MCF 10A (cell line): Measurements from ENCODE around the gene FGD5. TPM values are rescaled to one million over a fixed set of nuclear protein-coding genes. Genes with fewer than 3 reads are reported as not detected.

ENCODE experiments used
- BruUV-seq: library from RNA; stranded (reverse); fragments of 400-500 nt; replicated peaks from 2 replicates; lab custom pipeline; 2021; lab: Mats Ljungman, UMichigan
- CTCF ChIA-PET: fragments of 300-600 bp; sonication (Branson Sonifier 250); formaldehyde crosslinking; extraction: SDS; loops from one replicate; lab custom pipeline; 2021; ENCODE audit warnings: antibody characterized with exemption, inconsistent platforms; lab: Yijun Ruan, JAX
- POLR2A ChIA-PET: fragments of 300-600, 350-650 bp; sonication (Branson Sonifier 250); formaldehyde crosslinking; extraction: SDS; loops from one replicate; lab custom pipeline; 2020; ENCODE audit warnings: antibody characterized with exemption, inconsistent platforms; lab: Yijun Ruan, JAX
- DNase-seq: peaks from one replicate; pipeline ENCODE4 v3.0.0-alpha.2; 2018; ENCODE audit not compliant: unreplicated experiment
- H3K27ac Mint-ChIP-seq: one replicate; pipeline ENCODE4 v1.8.0; 2022; ENCODE audit warnings: mild to moderate bottlenecking, low read depth, mixed read lengths; ENCODE audit not compliant: unreplicated experiment
- H3K27me3 Mint-ChIP-seq: one replicate; pipeline ENCODE4 v1.8.0; 2022; ENCODE audit warnings: mixed read lengths; ENCODE audit not compliant: insufficient read depth, unreplicated experiment
- H3K36me3 Mint-ChIP-seq: one replicate; pipeline ENCODE4 v1.8.0; 2022; ENCODE audit warnings: mild to moderate bottlenecking, moderate library complexity, mixed read lengths; ENCODE audit not compliant: insufficient read depth, unreplicated experiment
- H3K4me1 Mint-ChIP-seq: one replicate; pipeline ENCODE4 v1.8.0; 2022; ENCODE audit warnings: mixed read lengths; ENCODE audit not compliant: insufficient read depth, unreplicated experiment
- H3K4me3 Mint-ChIP-seq: one replicate; pipeline ENCODE4 v1.8.0; 2022; ENCODE audit warnings: mild to moderate bottlenecking, moderate library complexity, mixed read lengths; ENCODE audit not compliant: unreplicated experiment
- H3K9me3 Mint-ChIP-seq: one replicate; pipeline ENCODE4 v1.8.0; 2022; ENCODE audit warnings: mixed read lengths; ENCODE audit not compliant: unreplicated experiment
- CTCF ChIP-seq: fragments of 200-600 bp; IDR thresholded peaks from one replicate; pipeline ENCODE4 v1.8.0; 2022; ENCODE audit warnings: antibody characterized with exemption, mild to moderate bottlenecking; ENCODE audit not compliant: unreplicated experiment
- intact Hi-C: fragments of 100-400 bp; cut with micrococcal nuclease; formaldehyde crosslinking; loops from 2 replicates; pipeline ENCODE4 v1.14.1; 2022
- total RNA-seq: library from RNA; stranded (reverse); gene quantifications from 2 replicates; pipeline ENCODE4 v1.2.3, GENCODE V29; 2022

The FGD5 gene
- total RNA-seq, 1 experiment from 2014 or later, result not detected

DNA sequence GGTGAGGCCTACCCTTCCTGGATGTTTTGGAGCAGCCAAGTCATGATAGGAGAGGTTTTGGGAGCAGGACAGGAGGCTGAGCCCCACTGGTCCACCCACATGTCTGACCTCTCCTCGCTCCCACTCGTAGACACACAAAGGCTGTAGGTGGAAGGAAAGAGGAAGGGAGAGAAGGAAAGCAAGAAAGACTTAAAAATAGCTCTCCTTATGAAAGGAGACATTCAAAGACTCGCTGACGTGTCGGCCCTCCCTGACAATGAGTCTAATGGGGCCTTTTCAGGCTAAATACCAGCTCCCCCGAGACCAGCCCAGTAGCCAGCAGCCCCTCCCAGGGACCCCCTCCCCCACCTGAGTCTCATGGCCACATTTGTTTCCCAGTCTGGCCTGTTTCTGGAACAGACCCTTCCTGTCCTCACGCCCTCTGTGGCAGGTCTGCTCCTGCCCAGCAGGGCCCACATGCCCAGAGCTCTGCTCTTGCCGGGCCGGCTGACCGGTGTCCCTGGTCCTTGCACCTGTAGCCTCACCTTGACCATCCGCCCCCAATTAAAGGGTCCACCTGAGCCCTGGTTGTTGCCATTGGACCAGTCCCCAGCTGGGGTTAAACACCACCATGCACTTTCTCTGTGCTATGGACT lies 49.3 kb downstream of the FGD5 start:
- peaks cover 51% of the 10 kb centered on the region for H3K27me3 Mint-ChIP-seq
- POLR2A ChIA-PET, result no interaction called here
- no peaks in the 10 kb centered on the region for H3K36me3 Mint-ChIP-seq
- no peaks in the 10 kb centered on the region for H3K9me3 Mint-ChIP-seq
- CTCF ChIA-PET, result no interaction called here
- no peak overlapping the region for H3K27ac Mint-ChIP-seq
- intact Hi-C loops, result no loop called here
- H3K4me1 Mint-ChIP-seq, result no peaks in the 10 kb centered on the region
- TF ChIP-seq CTCF, result no peak
- DNase-seq, result no peak
- H3K4me3 Mint-ChIP-seq, result no peak overlapping the region
- no TSS peak for BruUV-seq

- no peak for TF ChIP-seq CTCF
- intact Hi-C loops, result no loop called here
- Mint-ChIP-seq H3K27ac (no peak overlapping the region), H3K4me1 (no peaks in the 10 kb centered on the region), H3K36me3 (no peaks in the 10 kb centered on the region), H3K27me3 (peaks cover 53% of the 10 kb centered on the region), H3K4me3 (no peak overlapping the region), H3K9me3 (no peaks in the 10 kb centered on the region)
- no TSS peak for BruUV-seq
- CTCF ChIA-PET, result no interaction called here
- POLR2A ChIA-PET, result no interaction called here
- no peak for DNase-seq
Observed at GRCh38 chr3:14869917-14870782, 51.4 kb downstream of the FGD5 start.

DNA sequence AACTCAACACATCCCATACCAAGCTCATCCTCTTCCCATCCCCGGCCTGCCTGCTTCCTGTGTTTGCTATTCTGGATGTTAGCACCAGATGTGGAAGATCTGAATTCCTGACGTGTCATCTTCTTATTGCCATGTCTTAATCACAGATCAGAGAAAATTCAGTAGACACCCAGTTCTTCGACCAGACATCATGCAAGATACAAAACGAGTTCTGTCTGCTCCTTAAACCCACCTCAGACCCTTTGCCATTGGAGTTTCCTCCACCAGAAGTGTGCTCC lies 52.0 kb downstream of the FGD5 start:
- Mint-ChIP-seq H3K9me3 (no peaks in the 10 kb centered on the region), H3K36me3 (no peaks in the 10 kb centered on the region), H3K4me1 (no peaks in the 10 kb centered on the region), H3K4me3 (no peak overlapping the region), H3K27me3 (peaks cover 53% of the 10 kb centered on the region), H3K27ac (no peak overlapping the region)
- POLR2A ChIA-PET, result no interaction called here
- CTCF ChIA-PET, result no interaction called here
- no peak for TF ChIP-seq CTCF
- intact Hi-C loops, result no loop called here
- no peak for DNase-seq
- BruUV-seq, result no TSS peak

DNA sequence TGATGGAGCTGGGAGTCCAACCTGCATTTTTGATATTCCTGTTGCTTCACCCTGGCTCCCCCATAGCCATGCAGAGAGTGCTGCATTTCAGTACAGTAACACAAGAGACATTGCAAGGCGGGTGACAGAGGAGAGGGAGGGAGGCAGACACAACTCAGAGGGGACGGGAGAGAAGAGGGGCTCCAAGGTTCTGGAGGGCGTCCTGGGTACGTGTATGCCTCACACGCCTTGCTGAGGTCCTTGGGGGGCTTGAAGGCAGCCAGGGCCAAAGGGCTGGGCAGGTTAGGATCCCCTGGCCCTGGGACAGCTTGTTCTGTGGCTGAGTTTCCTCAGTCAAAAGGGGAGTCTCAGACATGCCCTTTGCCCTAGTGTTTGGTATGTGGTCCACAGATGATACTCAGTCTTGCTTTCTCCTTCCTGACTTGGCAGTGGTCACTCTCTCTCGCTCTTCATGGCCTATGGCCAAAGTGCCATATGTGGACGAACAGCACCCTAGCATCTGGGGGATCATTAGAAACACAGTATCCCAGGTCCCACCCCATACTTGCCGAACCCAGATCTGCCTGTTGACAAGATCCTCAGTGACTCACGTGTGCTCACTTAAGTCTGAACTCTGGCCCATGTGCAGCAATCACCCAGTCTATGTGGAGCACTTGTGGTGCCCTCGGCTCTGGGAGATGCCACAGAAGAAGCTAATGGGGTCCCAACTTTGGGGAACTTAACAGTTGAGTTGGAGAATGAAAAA lies 52.9 kb downstream of the FGD5 start:
- CTCF ChIA-PET, result no interaction called here
- peaks cover 53% of the 10 kb centered on the region for H3K27me3 Mint-ChIP-seq
- no peak for DNase-seq
- no peak overlapping the region for H3K4me3 Mint-ChIP-seq
- POLR2A ChIA-PET, result no interaction called here
- no peaks in the 10 kb centered on the region for H3K36me3 Mint-ChIP-seq
- no peak overlapping the region for H3K27ac Mint-ChIP-seq
- H3K4me1 Mint-ChIP-seq, result no peaks in the 10 kb centered on the region
- TF ChIP-seq CTCF, result no peak
- intact Hi-C loops, result no loop called here
- H3K9me3 Mint-ChIP-seq, result no peaks in the 10 kb centered on the region
- no TSS peak for BruUV-seq
